HG03097 (cell line): Measurements from ENCODE around the gene TTI1.

Experiments used
- ATAC-seq: cut with Tn5 transposase; IDR thresholded peaks from one replicate; pipeline ENCODE4 v1.9.1; 2021; ENCODE audit not compliant: unreplicated experiment, low FRiP score

The TTI1 gene

GRCh38 chr20:38055294-38055693 is 22.0 kb upstream of the TTI1 start:
- no peak for ATAC-seq

- ATAC-seq, result no peak
These were observed 21.4 kb upstream of the TTI1 start for GRCh38 chr20:38054647-38055046.

DNA sequence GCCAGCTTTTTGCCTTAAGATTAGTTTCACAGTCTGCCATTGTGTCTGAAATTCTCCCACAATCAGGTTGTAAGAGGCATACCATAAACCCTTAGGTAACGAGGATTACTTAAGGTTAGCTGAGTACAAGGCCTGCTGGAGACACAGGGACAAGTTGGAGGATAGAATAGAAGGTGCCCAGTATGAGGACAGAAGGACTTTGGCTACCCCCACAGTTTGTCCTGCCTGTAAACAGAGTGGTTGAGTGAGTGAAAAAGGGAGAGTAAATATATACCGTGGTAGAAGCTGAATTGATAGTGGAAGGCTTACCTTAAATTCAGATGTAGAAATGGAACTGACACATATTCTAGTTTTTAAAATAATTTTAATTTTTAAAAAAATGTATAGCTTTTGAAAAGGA is 19.6 kb upstream of the TTI1 start:
- no peak for ATAC-seq

GRCh38 chr20:38050686-38051085 is 17.4 kb upstream of the TTI1 start:
- no peak for ATAC-seq

DNA sequence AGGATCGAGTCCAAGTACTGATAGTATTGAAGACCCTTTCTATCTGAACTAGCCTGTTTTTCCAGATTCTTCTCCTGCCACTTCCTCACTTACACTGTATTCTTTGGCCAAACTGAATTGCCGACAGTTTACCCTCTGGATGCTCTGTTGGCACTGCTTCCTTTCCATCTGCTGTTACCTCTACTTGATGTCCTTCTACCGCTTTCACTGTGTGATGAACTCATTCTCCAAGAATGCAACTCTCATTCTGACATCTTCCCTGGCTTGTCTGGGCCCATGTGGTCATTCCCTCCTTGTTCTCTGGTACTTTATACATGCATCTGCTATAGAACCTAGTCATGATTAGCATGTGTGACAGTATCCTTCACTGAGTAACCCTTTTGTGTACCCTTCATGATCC is 16.5 kb upstream of the TTI1 start:
- no peak for ATAC-seq

DNA sequence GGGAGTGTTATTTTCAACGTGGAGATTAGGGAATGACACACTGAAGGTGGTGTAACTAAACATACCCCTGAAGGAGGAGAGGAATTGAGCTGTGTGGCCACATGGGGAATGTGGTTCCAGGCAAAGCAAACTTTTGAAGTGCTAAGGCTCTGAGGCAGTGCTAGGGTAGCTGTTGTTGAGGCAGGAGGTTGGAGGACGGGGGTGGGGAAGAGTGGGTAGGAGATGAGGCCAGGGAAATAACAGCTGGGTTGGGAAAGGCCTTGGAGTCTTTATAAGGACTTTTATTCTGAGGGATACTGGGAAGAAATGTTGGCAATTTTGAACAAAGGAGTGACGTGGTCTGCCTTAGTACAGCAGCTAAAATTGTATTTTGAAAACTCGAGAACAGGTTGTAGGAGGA is 13.3 kb upstream of the TTI1 start:
- ATAC-seq, result no peak

DNA sequence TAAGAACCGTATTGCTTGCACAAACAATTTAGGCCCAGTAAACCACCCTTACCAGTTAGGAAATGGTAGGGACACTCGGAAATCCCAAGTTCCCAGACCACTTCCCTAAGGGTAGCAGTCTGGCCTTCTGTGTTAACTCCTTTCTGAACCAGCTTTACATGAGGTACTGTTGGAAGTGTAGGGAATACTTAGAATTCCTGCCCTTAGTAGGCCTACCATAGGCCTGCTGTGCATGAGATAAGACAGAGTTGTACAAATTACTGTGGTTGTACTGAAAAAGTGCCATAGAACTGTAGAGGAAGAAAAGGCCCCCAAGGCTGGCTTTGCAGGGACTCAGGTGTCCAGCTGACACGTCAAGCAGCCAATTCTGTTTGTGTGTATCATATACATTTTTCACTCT is 11.4 kb upstream of the TTI1 start:
- no peak for ATAC-seq

GRCh38 chr20:38043512-38044300 is 10.4 kb upstream of the TTI1 start:
- no peak for ATAC-seq

GRCh38 chr20:38040276-38040675 is 7.0 kb upstream of the TTI1 start:
- ATAC-seq, result no peak

- ATAC-seq, result no peak
These were observed 3.1 kb upstream of the TTI1 start for GRCh38 chr20:38036366-38036765.

DNA sequence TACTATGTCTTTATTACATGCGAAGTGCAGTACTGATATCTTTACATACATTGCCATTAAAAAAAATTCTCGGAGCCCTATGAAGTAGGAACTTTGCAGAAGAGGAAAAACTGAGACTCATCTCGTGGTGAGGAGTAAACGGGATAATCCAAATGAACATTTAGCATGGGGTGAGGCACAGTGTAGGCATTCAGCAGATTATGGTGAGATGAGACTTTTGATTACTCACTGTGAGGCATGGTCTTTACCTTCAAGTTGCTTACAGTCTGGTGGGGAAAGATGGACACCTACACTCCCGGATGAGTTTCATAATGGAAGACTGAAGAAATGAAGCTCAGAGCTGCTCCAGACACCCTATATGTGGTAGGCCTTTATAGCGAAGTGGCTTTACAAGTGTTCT is 1.7 kb upstream of the TTI1 start:
- ATAC-seq, result no peak

DNA sequence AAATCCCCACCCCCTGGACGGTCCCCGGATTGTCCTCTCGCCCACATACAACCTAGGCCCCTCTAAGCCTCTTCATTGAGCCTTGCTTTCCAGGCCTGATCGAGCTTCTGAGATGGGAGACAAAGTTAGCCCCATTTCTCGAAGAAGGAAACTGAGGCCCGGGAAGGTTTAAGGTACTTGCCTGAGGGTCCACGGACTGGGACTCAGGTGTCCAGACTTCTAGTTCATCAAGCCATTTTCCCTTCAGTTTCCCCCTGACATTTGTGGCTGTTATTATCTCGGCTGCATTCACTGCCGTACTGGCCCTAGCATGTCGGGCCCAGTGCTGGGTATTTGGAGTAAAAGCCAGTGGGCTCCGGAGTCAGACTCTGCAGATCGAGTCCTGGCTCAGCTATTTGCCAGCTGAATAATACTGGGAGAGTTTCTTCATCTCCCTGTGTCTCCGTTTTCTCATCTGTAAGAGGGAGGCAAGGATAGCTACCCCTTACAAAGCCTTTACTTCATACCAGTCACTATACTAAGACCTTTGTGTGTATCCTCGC is 923 bp upstream of the TTI1 start:
- ATAC-seq, result no peak

- ATAC-seq, result peak; percentile 31
These were observed 499 bp downstream of the TTI1 start for GRCh38 chr20:38032585-38033329.

DNA sequence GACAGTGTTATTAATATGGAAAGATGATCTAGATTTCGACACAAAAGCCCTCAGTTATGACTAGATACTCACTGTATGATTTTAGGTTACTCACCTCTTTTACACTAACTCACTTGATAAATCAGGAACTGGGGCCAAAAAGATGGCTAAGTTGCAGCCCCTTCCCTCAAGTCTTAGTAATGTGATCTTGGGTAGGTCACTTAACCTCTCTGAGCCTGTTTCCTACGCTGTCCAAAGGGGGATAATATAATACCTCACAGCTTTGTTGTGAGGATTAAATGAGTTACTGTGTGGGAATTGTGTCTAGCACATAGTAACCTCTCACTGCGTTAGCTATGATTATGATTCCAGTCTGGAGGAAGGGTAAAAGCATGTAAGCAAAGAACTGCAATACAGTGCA is 1.3 kb downstream of the TTI1 start:
- ATAC-seq, result no peak

GRCh38 chr20:38029453-38029852 is 3.8 kb downstream of the TTI1 start:
- no peak for ATAC-seq

DNA sequence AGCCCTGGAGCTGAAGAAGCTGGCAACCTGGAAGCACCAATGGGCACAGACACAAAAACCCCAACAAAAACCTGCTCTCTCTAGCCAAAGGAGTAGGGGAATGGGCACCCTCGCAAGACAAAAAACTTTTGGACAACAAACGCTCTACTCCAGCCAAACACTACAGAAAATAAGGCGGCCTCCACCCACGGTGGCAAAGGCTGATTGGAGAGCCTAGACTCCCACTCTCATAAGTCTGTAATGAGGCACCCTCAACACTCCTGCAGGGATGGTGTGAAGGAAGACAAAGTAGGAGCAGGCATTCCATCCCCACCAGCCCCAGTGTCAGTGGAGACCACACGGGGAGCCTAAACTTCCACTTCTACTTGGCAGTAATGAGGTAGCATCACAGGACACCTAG is 8.8 kb downstream of the TTI1 start:
- ATAC-seq, result no peak

- ATAC-seq, result no peak
These were observed 9.9 kb downstream of the TTI1 start for GRCh38 chr20:38023181-38024001.

- no peak for ATAC-seq
These were observed 12.0 kb downstream of the TTI1 start for GRCh38 chr20:38021087-38021772.

DNA sequence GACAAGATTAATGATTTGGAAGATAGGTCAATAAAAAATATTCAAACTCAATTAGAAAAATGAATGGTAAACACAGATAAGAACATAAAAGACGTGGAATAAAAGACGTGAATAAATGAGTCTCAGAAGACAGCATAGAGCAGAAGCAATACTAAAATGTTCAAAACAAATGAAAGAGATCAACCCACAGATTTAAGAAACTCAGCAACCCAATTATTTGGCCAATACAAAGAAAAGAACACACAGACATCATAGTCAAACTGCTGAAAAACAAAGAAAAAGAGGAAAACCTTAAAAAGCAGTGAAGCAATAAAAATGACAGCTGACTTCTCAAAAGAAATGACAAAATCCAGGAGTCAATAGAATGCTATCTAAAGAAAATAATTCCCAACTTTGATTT is 14.9 kb downstream of the TTI1 start:
- no peak for ATAC-seq

DNA sequence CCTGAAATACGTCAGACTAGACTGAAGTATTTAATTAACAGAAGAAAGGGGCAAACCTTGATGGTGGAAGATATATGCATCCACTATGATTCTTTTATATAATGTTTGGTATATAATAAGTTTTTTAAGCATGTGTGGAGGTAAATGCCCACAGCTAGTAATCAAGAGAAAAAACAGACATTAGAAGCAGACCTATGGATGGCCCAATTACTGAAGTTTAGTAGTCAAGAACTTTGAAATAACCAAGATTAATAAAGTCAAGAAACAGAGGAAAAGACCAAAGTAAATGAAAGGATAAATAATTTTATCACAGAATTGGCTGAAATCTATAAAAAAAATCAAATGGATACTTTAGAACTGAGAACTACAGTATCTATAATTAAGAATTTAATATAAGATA is 15.3 kb downstream of the TTI1 start:
- ATAC-seq, result no peak

GRCh38 chr20:38013887-38014286 is 19.4 kb downstream of the TTI1 start:
- ATAC-seq, result no peak
